HG03520 (cell line): ENCODE results near the gene PPP1R12C.
"Not testable (repeated sequence)": the region's sequence is repeated elsewhere in the genome, so short reads cannot be mapped to it uniquely, and the experiment has no call there.

Experiments
- ATAC-seq: cut with Tn5 transposase; IDR thresholded peaks from one replicate; pipeline ENCODE4 v1.9.1; 2021; ENCODE audit warnings: mild to moderate bottlenecking, moderate library complexity; ENCODE audit not compliant: unreplicated experiment

PPP1R12C gene

GRCh38 chr19:55112246-55112776 is 5.1 kb downstream of the PPP1R12C start:
- ATAC-seq: no peak

GRCh38 chr19:55111238-55111831 is 6.1 kb downstream of the PPP1R12C start:
- ATAC-seq: no peak

GRCh38 chr19:55109527-55110291 is 7.7 kb downstream of the PPP1R12C start:
- no peak for ATAC-seq

DNA sequence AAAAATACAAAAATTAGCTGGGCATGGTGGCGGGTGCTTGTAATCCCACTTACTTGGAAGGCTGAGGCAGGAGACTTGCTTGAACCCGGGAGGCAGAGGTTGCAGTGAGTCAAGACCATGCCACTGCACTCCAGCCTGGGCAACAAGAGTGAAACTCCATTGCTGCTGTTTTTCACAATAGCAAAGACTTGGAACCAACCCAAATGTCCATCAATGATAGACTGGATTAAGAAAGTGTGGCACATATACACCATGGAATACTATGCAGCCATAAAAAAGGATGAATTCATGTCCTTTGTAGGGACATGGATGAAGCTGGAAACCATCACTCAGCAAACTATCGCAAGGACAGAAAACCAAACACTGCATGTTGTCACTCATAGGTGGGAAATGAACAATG is 10.2 kb downstream of the PPP1R12C start:
- not testable (repeated sequence) for ATAC-seq

DNA sequence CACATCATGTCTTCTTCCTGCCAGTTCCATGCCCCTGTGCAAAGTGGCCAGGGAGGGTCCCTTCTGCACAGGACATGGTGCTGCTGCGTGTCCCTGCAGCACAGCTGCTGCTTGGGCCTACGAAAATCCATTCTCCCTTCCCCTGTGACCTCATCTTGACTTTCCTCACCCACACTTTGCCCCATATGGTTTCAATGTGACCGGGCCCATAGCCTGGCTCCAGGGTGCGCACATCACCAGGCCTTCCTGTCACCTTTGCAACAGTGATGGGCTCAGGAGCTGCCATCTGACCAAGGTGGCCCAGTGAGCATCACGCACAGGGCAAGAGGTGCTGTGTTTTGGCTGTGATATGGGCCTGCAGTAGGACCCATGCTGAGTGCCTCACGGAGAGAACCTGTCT is 10.8 kb downstream of the PPP1R12C start:
- ATAC-seq: no peak

DNA sequence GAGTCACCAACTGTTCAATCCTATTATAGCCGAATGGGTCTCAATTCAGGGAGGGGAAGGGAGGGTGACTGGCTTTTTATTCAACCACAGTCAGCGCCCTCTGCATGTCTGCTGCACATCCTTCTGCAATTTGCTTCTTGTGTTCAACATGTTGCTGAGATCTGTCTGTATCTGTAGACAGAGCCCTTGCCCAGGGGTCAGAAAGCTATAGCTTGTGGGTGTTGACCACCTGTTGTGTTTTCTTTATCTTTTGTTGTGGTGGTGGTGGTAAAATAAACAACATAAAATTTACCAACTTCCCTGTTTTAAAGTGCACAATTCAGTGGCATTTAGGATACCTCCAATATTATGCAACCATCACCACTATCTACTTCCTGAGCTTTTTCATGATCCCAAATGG is 12.2 kb downstream of the PPP1R12C start:
- ATAC-seq: no peak

GRCh38 chr19:55103190-55103589 is 14.2 kb downstream of the PPP1R12C start:
- ATAC-seq: no peak

- ATAC-seq: no peak
Observed at GRCh38 chr19:55101261-55101660, 16.2 kb downstream of the PPP1R12C start.

GRCh38 chr19:55099557-55100506 is 17.6 kb downstream of the PPP1R12C start:
- ATAC-seq: no peak

DNA sequence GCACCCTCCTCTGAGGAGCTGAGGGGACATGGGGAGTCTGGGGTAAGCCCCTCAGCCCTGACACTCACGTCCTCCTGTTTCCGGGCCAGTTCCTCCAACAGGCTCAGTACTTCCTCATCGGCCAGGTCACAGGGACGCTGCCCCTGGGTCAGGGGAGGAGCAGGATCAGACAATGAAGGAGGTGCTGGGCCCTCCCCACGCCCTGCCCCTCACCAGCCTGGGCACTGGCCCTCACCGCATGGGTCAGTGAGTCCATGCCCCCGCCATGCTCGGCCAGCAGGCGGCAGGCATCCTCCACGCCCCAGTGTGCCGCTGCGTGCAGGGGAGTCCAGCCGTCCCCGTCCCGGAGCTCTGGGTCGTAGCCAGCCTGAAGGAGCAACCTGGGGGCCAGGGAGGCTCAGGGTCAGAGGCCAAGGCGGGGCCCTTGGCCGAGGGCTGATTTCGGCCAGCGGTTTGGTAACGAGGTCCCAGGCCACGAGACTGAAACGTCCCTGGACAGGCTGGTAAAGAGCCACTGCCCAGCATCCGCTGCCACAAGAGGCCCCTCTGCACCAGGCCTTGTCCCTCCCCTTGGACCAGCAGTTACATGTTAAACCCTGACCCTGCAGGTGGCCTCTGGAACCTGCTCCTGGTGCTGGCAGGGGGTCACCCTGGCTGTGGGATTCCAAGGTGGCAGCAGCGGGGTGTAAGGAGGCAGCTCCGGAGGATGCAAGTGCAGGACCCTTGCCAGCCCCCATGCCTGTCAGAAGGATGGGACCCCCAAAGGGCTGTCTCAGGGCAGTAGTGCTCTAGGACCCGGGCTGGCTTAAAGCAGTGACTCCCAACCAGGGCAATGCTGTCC is 18.5 kb downstream of the PPP1R12C start:
- no peak for ATAC-seq

DNA sequence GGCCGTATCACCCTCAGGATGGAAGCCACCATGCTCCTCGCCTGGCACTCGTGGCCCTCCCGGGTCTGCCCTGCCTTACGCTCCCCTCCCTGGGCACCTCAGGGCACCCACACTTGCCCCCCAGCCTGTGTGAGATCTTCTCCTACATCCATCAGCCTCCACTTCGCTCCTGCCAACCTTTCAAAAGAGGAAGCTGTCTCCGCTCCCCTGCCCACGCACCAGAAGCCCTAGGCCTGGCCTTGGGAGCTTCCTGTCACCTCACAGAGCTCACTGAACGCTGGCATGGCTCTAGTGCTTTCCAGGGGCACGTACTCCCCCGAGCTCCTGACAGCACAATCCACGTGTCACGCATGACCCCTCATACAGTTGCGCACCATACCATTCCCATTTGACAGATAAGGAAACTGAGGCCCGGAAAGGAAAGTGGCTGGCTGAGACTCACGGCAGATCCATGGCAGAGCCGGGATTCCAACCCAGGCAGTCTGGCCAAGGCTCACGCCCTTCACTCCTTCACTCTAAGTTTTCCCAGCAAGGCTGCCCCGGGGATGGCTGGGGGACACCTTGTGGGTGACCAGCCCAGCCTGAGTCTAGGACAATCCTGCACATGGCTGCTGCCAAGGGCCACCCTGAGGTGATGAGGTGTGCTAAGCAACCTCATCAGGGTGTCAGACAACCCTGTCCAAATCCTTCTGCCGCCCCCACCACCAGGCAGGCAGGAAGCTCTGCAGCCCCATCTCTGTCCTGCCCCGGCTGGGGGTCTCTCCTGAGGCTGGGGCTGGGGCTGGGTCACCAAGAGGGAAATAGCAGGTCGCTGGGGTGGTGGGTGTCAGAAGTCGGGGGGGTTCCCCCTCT is 19.3 kb downstream of the PPP1R12C start:
- no peak for ATAC-seq

DNA sequence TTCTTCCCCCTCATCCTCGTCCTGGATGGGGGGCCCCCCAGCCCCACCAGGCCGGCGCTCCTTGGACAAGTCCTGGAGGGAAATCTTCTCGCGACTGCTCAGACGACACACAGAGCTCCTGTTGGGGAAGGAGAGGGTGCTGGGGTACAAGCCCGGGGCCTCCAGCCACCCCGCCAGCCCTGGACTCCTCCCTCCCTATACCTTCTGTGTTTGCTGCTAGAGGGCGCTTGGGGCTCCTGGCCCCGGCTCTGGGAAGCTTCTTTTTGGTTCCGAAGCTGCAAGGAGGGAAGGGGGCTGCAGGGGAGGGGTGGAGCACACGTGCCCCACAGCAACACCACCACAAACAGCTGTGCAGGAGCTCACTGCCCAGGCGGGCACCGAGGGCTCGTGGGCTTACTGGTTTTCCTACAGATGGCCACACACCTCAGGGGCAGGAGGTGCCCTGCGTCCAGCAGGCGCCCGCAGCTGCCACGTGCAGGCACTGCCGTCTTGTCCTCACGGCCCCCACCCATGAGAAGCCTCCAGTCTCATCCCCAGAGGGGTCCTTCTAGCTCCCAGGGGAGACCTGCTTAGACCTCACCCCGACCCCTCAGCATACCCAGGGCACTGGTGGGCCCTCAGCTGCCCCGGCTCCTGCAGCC is 21.3 kb downstream of the PPP1R12C start:
- ATAC-seq: no peak

GRCh38 chr19:55095260-55096060 is 22.0 kb downstream of the PPP1R12C start:
- no peak for ATAC-seq

- ATAC-seq: no peak
Observed at GRCh38 chr19:55094456-55095259, 22.8 kb downstream of the PPP1R12C start.

- ATAC-seq: no peak
Observed at GRCh38 chr19:55092423-55093318, 24.8 kb downstream of the PPP1R12C start.

GRCh38 chr19:55091955-55092354 is 25.5 kb downstream of the PPP1R12C start:
- no peak for ATAC-seq
